NCI-H2029 (cell line): ENCODE data around the gene SCGB1D2.

Experiments used
- DNase-seq: peaks from one replicate; lab custom pipeline; 2025; lab: John Stamatoyannopoulos, UW

Gene SCGB1D2

DNA sequence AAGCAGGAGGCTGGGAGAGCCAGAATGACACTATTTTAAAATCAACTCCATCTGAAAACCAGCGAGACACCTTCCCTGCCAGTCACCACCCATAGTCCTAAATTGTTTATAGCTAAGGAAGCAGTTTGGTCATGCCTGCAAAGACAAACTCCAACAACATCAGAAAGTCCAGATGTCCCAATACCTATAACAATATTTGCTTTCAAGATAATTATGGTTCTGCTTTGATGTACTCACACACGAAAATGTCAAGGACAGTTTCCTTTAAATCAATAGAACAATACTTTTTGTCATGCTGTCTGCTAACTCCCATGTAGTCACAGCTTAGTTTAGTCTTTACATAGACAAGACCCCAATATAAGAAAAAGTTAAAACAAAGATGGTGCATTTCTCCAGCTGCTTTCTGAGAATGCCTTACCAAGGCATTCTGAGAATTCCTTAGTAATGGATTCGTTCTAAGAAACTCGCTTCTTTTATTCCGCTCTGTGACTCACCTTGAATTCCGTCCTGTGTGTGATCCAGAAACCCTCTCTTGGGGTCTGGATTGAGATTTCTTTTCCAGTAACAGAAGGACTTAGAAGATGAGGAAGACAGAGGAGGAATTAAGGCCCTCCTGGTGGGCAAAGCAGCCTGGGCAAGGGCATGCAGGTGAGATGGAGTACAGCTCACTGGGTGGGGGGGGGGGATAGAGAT is 18.4 kb downstream of the SCGB1D2 start:
- DNase-seq = no peak

DNA sequence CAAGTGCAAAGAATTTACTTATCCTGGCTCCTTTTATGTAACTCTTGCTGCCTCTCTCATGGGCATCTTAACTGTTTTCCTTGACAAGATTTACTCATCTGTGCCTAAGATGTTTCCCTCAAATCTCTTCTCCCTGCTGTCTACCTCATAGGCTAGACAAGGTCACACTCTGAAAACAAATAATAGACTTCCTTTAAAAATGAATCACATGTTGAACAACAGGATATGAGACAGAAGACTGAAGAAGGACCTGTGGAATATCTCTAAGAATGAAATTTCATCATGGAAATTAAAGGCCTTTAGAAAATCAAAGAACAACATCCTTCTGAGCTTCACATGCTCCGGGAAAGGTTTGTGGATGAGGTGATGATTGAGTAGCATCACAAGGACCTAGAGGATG is 22.0 kb downstream of the SCGB1D2 start:
- no peak for DNase-seq

DNA sequence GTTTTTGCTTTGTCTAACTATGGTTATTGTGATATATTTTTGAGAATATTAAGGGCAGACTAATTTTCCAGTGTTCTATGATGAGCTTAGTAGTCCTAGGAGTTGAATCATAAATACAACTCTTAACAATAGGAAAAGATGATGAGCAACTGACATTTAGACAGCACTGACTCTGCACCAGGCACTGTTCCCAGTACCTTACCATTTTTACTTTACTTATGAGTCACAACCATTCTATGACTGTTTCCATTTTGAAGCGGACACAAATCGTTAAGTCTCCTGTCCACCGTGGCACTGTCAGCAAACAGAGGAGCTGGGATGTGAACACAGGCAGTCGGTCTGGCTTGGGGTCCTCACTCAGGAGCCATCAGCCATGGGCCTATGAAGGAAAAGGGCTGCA is 24.5 kb downstream of the SCGB1D2 start:
- no peak for DNase-seq

DNA sequence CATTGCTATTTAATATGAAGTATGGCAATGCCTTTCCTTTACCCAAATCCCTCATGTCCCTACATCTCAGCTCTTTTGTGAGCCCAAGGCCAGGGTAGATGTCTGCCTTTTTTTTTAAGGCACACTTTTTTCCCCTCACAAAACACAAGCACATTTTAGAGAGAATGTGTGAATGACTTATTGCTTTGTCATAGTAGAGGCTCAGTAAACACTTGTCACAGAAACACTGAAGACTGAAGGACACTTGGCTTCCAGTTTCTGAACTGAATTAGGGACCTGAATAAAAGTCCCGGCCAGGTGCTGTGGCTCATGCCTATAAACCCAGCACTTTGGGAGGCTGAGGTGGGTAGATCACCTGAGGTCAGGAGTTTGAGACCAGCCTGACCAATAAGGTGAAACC is 25.0 kb downstream of the SCGB1D2 start:
- no peak for DNase-seq

DNA sequence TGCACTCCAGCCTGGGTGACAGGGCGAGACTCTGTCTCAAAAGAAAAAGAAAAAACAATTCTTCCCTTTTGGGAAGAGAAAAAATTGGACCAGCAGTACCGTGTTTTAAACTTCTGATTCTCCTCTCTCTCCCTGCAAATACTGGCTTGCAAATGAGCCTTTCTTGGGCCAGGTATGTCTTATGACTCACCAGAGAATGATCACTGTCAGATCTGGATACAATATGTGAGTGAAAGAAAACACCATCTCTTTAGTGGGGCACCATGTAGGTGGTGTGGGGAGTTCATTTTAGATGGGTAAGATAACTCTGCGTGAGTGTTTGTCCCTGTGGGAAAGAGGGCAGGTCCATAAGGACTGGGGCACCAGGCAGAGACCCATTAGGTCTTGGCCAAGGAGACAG is 25.5 kb downstream of the SCGB1D2 start:
- no peak for DNase-seq

DNA sequence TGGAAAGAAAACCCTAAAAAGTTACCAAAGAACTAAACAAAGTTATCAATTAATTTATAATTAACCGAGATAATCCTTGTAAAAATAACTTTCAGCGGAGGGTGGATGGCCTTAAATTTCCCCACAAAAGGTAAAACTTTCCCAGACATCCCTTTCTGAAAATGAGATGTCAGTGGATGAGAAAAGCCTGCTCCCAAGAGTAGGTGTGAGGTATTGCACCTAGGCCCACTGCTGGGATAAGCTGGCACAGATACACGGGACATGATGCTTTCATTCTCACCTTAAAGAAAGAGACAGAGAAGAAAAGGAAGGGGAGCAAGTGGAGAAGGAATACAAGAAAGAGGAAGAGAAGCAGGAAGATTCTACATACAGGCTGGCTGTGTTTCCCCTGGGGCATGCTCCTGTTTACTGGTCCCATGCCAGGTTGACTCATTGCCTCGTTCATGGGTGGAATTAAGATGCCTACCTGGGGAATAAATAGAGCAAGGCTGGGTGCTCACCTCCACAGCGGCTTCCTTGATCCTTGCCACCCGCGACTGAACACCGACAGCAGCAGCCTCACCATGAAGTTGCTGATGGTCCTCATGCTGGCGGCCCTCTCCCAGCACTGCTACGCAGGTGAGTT is 27.7 kb downstream of the SCGB1D2 start, which contains the start of gene SCGB2A2:
TSS of gene SCGB2A2 (plus strand) at position 505 of the 625 bp plus-strand sequence. CDS start at position 564, 59 bp downstream.
- DNase-seq = no peak

DNA sequence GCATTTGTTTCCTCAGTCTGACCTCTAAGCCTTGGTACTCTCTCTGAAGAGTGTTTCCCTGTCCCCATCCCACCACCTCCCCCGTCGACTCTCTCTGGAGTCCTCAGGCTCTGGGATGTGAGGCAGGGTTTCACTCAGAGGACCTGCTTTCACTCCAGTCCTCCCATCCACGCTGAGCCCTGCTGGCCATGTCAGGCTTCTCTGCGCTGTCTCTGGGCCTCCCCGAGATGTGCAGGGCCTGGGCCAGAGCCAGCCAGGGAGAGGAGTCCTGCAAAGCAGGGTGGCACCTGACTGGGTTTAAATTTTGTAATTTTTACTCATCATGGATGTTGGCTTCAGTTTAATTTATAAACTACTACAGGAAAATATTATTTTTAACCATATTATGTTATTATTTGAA is 31.2 kb downstream of the SCGB1D2 start:
- DNase-seq = no peak

DNA sequence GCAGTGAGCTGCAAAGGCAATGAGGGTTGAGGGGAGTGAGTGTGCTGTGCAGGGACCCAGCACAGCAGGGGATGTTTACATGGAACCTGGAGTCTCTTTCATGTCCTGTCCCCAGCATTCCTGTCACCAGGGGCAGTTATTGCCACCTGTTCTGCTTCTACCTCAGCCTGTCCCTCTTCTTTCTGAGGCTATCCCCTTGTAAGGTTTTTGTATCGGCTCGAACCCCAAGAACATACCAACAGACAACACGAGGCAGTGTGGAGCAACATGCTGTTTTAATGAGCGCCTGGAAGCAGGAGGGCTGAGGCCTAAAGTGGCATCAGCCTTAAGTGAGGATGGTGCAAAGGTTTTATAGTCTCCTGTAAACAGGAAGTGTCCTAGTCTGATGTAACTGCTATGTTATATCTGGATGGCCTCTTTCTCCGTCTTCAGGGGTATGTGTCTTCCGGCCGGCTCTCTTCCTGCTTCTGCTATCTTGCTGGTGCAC is 31.8 kb downstream of the SCGB1D2 start:
- DNase-seq = no peak

DNA sequence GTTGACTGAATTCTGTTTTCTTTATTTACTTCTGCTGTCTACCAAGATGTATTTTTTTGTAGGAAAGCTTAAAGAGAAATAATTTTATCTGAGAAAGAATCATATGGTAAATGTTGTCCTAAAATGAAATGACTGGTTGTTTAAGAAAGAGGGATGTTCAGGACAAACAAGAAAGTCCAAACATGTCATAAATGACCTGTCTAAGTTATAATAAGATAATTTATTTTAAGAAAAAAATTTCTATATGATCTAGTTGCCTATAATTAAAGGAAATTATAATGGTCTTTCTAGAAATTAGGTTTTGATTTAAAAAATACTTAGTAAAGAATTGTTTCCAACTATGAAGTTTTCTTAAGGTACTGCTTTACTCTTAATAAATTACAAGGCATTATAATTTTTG is 38.4 kb downstream of the SCGB1D2 start:
- DNase-seq = no peak
